Measurements from ENCODE around the gene BTBD8. TPM values are rescaled to one million over a fixed set of nuclear protein-coding genes. Genes with fewer than 3 reads are reported as not detected.
A peak's percentile ranks its signal among the peaks of the same experiment; 100 is the strongest.

The BTBD8 gene
- total and polyA plus RNA-seq, 2 of the 4 experiments (the other 2 are of a cell fraction) = 0.94 to 2.0 TPM

DNA sequence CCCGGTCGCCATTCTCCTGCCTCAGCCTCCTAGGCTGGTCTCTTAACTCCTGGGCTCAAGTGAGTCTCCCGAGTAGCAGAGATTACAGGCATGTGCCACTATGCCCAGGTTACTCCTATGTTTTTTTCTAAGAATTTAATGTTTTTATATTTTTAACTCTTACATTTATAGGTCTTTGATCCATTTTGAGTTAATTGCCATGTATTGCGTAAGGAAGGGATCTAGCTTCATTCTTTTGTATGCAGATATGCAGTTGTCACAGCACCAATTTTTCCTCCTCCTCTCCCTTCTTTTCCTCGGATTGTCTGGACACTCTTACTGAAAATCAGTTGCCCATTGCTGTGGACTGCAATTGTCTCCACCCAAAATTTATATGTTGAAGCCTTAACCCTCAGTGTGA, 11.5 kb downstream of the BTBD8 start:
- intact Hi-C loops (cut with micrococcal nuclease) = no loop called here
- ATAC-seq (ENCODE audit: low read depth) (no peak), DNase-seq (no peak)
- Histone ChIP-seq H3K9me1 (ENCODE audit: insufficient read depth, low read length) (no peaks in the 10 kb centered on the region), H3K4me2 (ENCODE audit: low read depth, low read length) (no peak overlapping the region), H3K9me3 (ENCODE audit: control insufficient read depth, insufficient read depth, low read length) (peaks cover 2% of the 10 kb centered on the region), H2BK5ac (ENCODE audit: low read depth, low read length, poor library complexity, severe bottlenecking) (no peak overlapping the region), H4K8ac (ENCODE audit: low read depth in 2 of 2, low read length in 2 of 2) (no peak overlapping the region), H2AK5ac (ENCODE audit: low read depth, low read length) (no peak overlapping the region), H4K5ac (ENCODE audit: low read depth, low read length) (no peak overlapping the region), H3K18ac (ENCODE audit: low read depth, low read length) (no peak overlapping the region), H3K4me3 (ENCODE audit: insufficient read depth, low read depth, low read length) (no peak overlapping the region), H3K27me3 (ENCODE audit: control insufficient read depth, insufficient read depth, low read length) (no peaks in the 10 kb centered on the region), H4K20me1 (ENCODE audit: insufficient read depth, low read length) (no peaks in the 10 kb centered on the region; the same call in 1 of the 2 replicates), H3K79me1 (ENCODE audit: low read depth in 1 of 2, low read length in 2 of 2) (no peaks in the 10 kb centered on the region), H2BK15ac (ENCODE audit: low read depth, low read length) (no peak overlapping the region), H2AK9ac (replicated peaks; ENCODE audit: low read depth, low read length, poor library complexity) (no peak overlapping the region), H4K91ac (ENCODE audit: insufficient read depth, low read depth, low read length) (no peak overlapping the region), H3K9ac (ENCODE audit: low read depth, low read length) (no peak overlapping the region), H2BK120ac (ENCODE audit: low read depth, low read length) (no peak overlapping the region), H3K23ac (ENCODE audit: low read depth, low read length) (no peak overlapping the region), H3K4ac (ENCODE audit: low read depth, low read length) (no peak overlapping the region), H2BK20ac (ENCODE audit: low read depth, low read length) (no peak overlapping the region), H3K4me1 (ENCODE audit: control insufficient read depth, insufficient read depth, low read length) (no peaks in the 10 kb centered on the region), H3K56ac (ENCODE audit: extremely low read depth, insufficient read depth, low read length) (no peak overlapping the region), H3K36me3 (ENCODE audit: control insufficient read depth, insufficient read depth, low read length) (no peaks in the 10 kb centered on the region), H2AFZ (replicated peaks; ENCODE audit: low read length, poor library complexity) (no peak overlapping the region), H3K27ac (ENCODE audit: insufficient read depth, low read length) (no peak overlapping the region), H3K14ac (replicated peaks; ENCODE audit: low read depth, low read length) (no peak overlapping the region)
- TF ChIP-seq CEBPB (IDR thresholded peaks at IDR 0.05; ENCODE audit: low read depth, low read length) (peak; percentile 42), RAD21 (IDR thresholded peaks at IDR 0.05; ENCODE audit: low read length) (no peak)
- POLR2A ChIA-PET (ENCODE audit: unreplicated experiment) = no interaction called here
- dilution Hi-C loops (cut with HindIII; ENCODE audit: low sequenced_read_pairs, unreplicated experiment) = no loop called here
- in situ Hi-C loops (cut with MboI; ENCODE audit: low sequenced_read_pairs) = no loop called here
- no TSS peak for BruUV-seq (replicated peaks)
- 100% methylated on average over 2 of the region's 5 CpGs; no CpG with 5 or more reads in 1 of the 2 experiments for WGBS, 2 experiments (ENCODE audit: extremely low coverage in 2 of 2, insufficient read length in 1 of 2)
- CTCF ChIA-PET = no interaction called here

Measured in IMR-90 (cell line).